Measurements from ENCODE around the gene PHTF1. TPM values are rescaled to one million over a fixed set of nuclear protein-coding genes. Genes with fewer than 3 reads are reported as not detected.
A peak's percentile ranks its signal among the peaks of the same experiment; 100 is the strongest.

Gene PHTF1
- total RNA-seq, 4 donors from 2014 or later: 11.3 to 23.3 (median 17.9) TPM

- TF ChIP-seq EP300 (IDR thresholded peaks at IDR 0.05): no peak
- no peak for TF ChIP-seq POLR2A (IDR thresholded peaks at IDR 0.05)
- TF ChIP-seq CTCF (IDR thresholded peaks at IDR 0.05): no peak
- Histone ChIP-seq H3K4me1 (no peaks in the 10 kb centered on the region), H3K4me3 (no peak overlapping the region), H3K9me3 (no peaks in the 10 kb centered on the region), H3K27ac (no peak overlapping the region), H3K27me3 (no peaks in the 10 kb centered on the region), H3K36me3 (peaks cover 0 to 9% (median 0%) of the 10 kb centered on the region in 3 donors)
- WGBS, 2 donors: 81 to 88% methylated on average over 5 of the region's 5 CpGs
- no peak for DNase-seq (ENCODE audit: low spot score in 2 of 2)
Observed at GRCh38 chr1:113663165-113663951, 95.9 kb downstream of the PHTF1 start.

- Histone ChIP-seq H3K36me3 (peaks cover 0 to 9% (median 0%) of the 10 kb centered on the region in 3 donors), H3K4me1 (no peaks in the 10 kb centered on the region), H3K4me3 (no peak overlapping the region), H3K9me3 (no peaks in the 10 kb centered on the region), H3K27me3 (no peaks in the 10 kb centered on the region), H3K27ac (no peak overlapping the region)
- DNase-seq (ENCODE audit: low spot score in 2 of 2): no peak
- WGBS, 2 donors: 98 to 100% methylated on average over 1 of the region's 1 CpG
- TF ChIP-seq EP300 (IDR thresholded peaks at IDR 0.05) (no peak), CTCF (IDR thresholded peaks at IDR 0.05) (no peak), POLR2A (IDR thresholded peaks at IDR 0.05) (no peak)
Observed at GRCh38 chr1:113662101-113662500, 97.2 kb downstream of the PHTF1 start.

- H3K36me3 ChIP-seq: no peaks in the 10 kb centered on the region
- no peaks in the 10 kb centered on the region for H3K27me3 ChIP-seq
- DNase-seq (ENCODE audit: low spot score in 2 of 2): no peak
- TF ChIP-seq CTCF (IDR thresholded peaks at IDR 0.05): no peak
- TF ChIP-seq POLR2A (IDR thresholded peaks at IDR 0.05): no peak
- no peak for TF ChIP-seq EP300 (IDR thresholded peaks at IDR 0.05)
- H3K4me1 ChIP-seq: no peaks in the 10 kb centered on the region
- no peak overlapping the region for H3K4me3 ChIP-seq
- H3K9me3 ChIP-seq: no peaks in the 10 kb centered on the region
- 61 to 65% methylated on average over 3 of the region's 3 CpGs for WGBS, 2 donors
- peak overlapping the region in 1 of 4 donors; percentile 10 for H3K27ac ChIP-seq
Observed at GRCh38 chr1:113660088-113660487, 99.2 kb downstream of the PHTF1 start.

- Histone ChIP-seq H3K4me1 (no peaks in the 10 kb centered on the region), H3K36me3 (no peaks in the 10 kb centered on the region), H3K4me3 (no peak overlapping the region), H3K27ac (peak overlapping the region in 1 of 4 donors; percentile 10), H3K9me3 (no peaks in the 10 kb centered on the region), H3K27me3 (no peaks in the 10 kb centered on the region)
- WGBS, 2 donors: 66 to 78% methylated on average over 4 of the region's 4 CpGs
- no peak for DNase-seq (ENCODE audit: low spot score in 2 of 2)
- no peak for TF ChIP-seq CTCF (IDR thresholded peaks at IDR 0.05)
- no peak for TF ChIP-seq EP300 (IDR thresholded peaks at IDR 0.05)
- no peak for TF ChIP-seq POLR2A (IDR thresholded peaks at IDR 0.05)
Observed at GRCh38 chr1:113659556-113659955, 99.7 kb downstream of the PHTF1 start.

GRCh38 chr1:113659035-113659434 is 100.3 kb downstream of the PHTF1 start:
- no peaks in the 10 kb centered on the region for H3K9me3 ChIP-seq
- 84 to 90% methylated on average over 9 of the region's 9 CpGs for WGBS, 2 donors
- TF ChIP-seq POLR2A (IDR thresholded peaks at IDR 0.05): no peak
- TF ChIP-seq EP300 (IDR thresholded peaks at IDR 0.05): no peak
- no peak for TF ChIP-seq CTCF (IDR thresholded peaks at IDR 0.05)
- H3K36me3 ChIP-seq: peaks cover 0 to 2% (median 0%) of the 10 kb centered on the region in 3 donors
- no peaks in the 10 kb centered on the region for H3K4me1 ChIP-seq
- no peak overlapping the region for H3K4me3 ChIP-seq
- DNase-seq (ENCODE audit: low spot score in 2 of 2): no peak
- H3K27me3 ChIP-seq: no peaks in the 10 kb centered on the region
- H3K27ac ChIP-seq: no peak overlapping the region
